ENCODE results near the gene PROZ. TPM values are rescaled to one million over a fixed set of nuclear protein-coding genes. Genes with fewer than 3 reads are reported as not detected.
"Not testable (repeated sequence)": the region's sequence is repeated elsewhere in the genome, so short reads cannot be mapped to it uniquely, and the experiment has no call there.

PROZ gene
- total and polyA plus RNA-seq, 12 donors: 0.17 TPM; not detected in 11

- TF ChIP-seq POLR2A (IDR thresholded peaks at IDR 0.05): no peak
- TF ChIP-seq CTCF (IDR thresholded peaks at IDR 0.05): no peak
- Histone ChIP-seq H3K4me1 (replicated peaks in 1 of 2) (no peaks in the 10 kb centered on the region), H3K9me3 (replicated peaks in 1 of 3) (no peaks in the 10 kb centered on the region), H3K4me3 (no peak overlapping the region), H3K36me3 (replicated peaks in 1 of 2) (no peaks in the 10 kb centered on the region), H3K27me3 (no peaks in the 10 kb centered on the region), H3K27ac (no peak overlapping the region)
- 67 to 78% (median 76%) methylated on average over 8 to 12 of the region's 12 CpGs for WGBS, 4 donors
- DNase-seq: no peak
- intact Hi-C loops (cut with DNase I): no loop called here
Measured at GRCh38 chr13:113160983-113161382, 2.5 kb downstream of the PROZ start.

GRCh38 chr13:113161433-113161832, 3.0 kb downstream of the PROZ start:
- H3K9me3 ChIP-seq (replicated peaks in 1 of 3): no peaks in the 10 kb centered on the region
- H3K27ac ChIP-seq: no peak overlapping the region
- no peaks in the 10 kb centered on the region for H3K4me1 ChIP-seq (replicated peaks in 1 of 2)
- H3K4me3 ChIP-seq: no peak overlapping the region
- intact Hi-C loops (cut with DNase I): no loop called here
- TF ChIP-seq CTCF (IDR thresholded peaks at IDR 0.05): no peak
- no peak for TF ChIP-seq POLR2A (IDR thresholded peaks at IDR 0.05)
- no peaks in the 10 kb centered on the region for H3K27me3 ChIP-seq
- DNase-seq: no peak
- no peaks in the 10 kb centered on the region for H3K36me3 ChIP-seq (replicated peaks in 1 of 2)
- WGBS, 4 donors: 42 to 63% (median 50%) methylated on average over 13 to 16 of the region's 16 CpGs

- intact Hi-C loops (cut with DNase I); H3K27me3 ChIP-seq: not testable (repeated sequence)
Measured at GRCh38 chr13:113161975-113162374, 3.5 kb downstream of the PROZ start.

GRCh38 chr13:113162783-113163685, 4.6 kb downstream of the PROZ start:
- TF ChIP-seq CTCF (IDR thresholded peaks at IDR 0.05) (no peak), POLR2A (IDR thresholded peaks at IDR 0.05) (no peak)
- no peak overlapping the region for H3K27ac ChIP-seq
- DNase-seq: no peak
- H3K4me3 ChIP-seq: no peak overlapping the region
- no peaks in the 10 kb centered on the region for H3K36me3 ChIP-seq (replicated peaks in 1 of 2)
- no peaks in the 10 kb centered on the region for H3K27me3 ChIP-seq
- H3K4me1 ChIP-seq (replicated peaks in 1 of 2): no peaks in the 10 kb centered on the region
- WGBS, 4 donors: 27 to 36% (median 32%) methylated on average over 18 to 25 of the region's 25 CpGs
- H3K9me3 ChIP-seq (replicated peaks in 1 of 3): no peaks in the 10 kb centered on the region
- intact Hi-C loops (cut with DNase I): no loop called here

More at GRCh38 chr13:113161975-113162374, 3.5 kb downstream of the PROZ start:
- not testable (repeated sequence) for H3K4me1 ChIP-seq (replicated peaks in 1 of 2); H3K4me3 ChIP-seq; H3K9me3 ChIP-seq (replicated peaks in 1 of 3); H3K27ac ChIP-seq; H3K36me3 ChIP-seq (replicated peaks in 1 of 2); DNase-seq
- WGBS, 4 donors: 33 to 45% (median 38%) methylated on average over 4 to 11 of the region's 13 CpGs; no CpG with 5 or more reads in 1 of the 4 donors

- Histone ChIP-seq H3K4me1 (replicated peaks in 1 of 2) (no peaks in the 10 kb centered on the region), H3K9me3 (replicated peaks in 1 of 3) (no peaks in the 10 kb centered on the region), H3K36me3 (replicated peaks in 1 of 2) (no peaks in the 10 kb centered on the region), H3K27me3 (no peaks in the 10 kb centered on the region), H3K4me3 (no peak overlapping the region), H3K27ac (no peak overlapping the region)
- 65 to 89% (median 77%) methylated on average over 7 to 12 of the region's 12 CpGs for WGBS, 4 donors
- intact Hi-C loops (cut with DNase I): no loop called here
- no peak for DNase-seq
- TF ChIP-seq POLR2A (IDR thresholded peaks at IDR 0.05): no peak
- TF ChIP-seq CTCF (IDR thresholded peaks at IDR 0.05): no peak
Measured at GRCh38 chr13:113164492-113164891, 6.0 kb downstream of the PROZ start.
